GM21723 (cell line): Measurements from ENCODE around the gene CSTPP1.

Experiments
- ATAC-seq: cut with Tn5 transposase; IDR thresholded peaks from one replicate; pipeline ENCODE4 v1.9.1; 2021; ENCODE audit warnings: mild to moderate bottlenecking, moderate library complexity; ENCODE audit not compliant: unreplicated experiment

The CSTPP1 gene

DNA sequence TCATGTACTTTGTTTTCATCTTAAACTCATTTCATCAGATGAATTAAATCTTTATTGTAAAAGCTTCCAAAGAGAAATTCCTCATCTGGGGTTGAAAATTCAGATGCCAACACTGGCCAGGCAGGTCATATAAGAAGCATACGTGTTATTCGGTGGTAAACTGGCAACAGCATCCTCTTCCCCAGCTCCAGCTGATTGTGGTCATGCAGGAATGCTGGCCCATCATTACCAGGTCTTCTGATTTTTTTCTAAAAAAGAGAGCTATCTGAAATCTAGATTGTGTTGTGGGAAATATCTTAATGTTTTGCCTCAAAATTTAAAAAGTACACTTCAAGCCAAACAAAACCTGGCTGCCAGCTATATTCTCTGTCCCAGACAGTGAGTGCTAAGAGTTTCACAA is 186.5 kb downstream of the CSTPP1 start:
- no peak for ATAC-seq

GRCh38 chr11:47124675-47125074 is 188.1 kb downstream of the CSTPP1 start:
- no peak for ATAC-seq

GRCh38 chr11:47125083-47125482 is 188.5 kb downstream of the CSTPP1 start:
- ATAC-seq, result no peak

DNA sequence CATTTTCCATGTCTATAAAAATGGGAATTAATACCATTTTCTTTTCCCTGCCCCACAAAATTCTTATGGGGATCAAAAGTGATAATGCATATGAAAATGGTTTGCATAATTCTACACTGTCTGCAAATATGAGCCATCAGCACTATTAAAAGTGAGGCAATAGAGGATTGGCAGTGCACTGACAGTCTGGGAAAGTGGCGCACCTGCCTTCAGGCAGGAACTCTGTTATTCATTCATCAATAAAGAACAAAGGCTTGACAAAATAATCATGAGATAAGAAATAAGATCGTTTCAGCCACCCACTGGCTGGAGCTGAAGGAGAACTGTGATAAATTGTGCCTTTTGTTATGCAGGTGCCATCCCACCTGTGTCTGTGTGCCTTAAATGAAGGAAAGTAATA is 190.7 kb downstream of the CSTPP1 start:
- no peak for ATAC-seq

- ATAC-seq, result no peak
Observed at GRCh38 chr11:47130543-47130942, 194.0 kb downstream of the CSTPP1 start.

DNA sequence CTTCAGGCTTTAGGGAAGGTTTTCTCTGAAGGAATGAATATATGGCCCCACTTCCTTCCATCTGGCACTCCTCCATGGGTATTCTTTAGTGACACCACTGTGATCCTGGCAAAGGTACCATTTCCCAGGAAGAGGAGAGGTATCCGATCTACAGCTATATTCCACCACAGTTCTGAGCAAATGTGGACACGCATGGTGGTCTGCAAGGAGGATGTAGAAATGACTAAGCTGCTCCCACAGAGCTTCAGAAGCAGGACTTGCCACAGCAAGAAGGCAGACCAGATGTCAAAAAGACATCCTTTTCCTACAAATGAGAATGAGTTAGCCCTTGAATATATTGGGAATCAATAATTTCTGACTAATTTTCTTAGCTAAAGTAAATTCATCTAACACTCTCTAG is 194.6 kb downstream of the CSTPP1 start:
- no peak for ATAC-seq

DNA sequence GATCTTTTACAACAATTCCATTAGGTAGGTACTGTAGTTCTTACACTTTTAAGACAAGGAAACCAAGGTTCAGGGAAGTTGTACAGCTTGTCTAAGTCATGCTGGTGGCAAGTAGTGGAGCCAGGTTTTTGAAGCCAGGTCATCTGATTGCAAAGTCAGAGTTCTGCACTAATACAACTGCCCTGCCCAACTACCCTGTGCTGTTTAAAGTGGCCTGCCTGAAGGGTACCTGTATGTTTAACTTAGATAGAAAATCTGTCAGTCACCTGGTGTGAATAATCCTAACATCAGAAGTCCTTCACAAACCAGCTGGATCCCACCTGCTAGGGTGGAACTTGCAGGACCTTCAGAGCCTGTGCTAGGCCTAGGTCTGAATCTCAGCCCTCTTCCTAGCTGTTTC is 195.9 kb downstream of the CSTPP1 start:
- ATAC-seq, result no peak

DNA sequence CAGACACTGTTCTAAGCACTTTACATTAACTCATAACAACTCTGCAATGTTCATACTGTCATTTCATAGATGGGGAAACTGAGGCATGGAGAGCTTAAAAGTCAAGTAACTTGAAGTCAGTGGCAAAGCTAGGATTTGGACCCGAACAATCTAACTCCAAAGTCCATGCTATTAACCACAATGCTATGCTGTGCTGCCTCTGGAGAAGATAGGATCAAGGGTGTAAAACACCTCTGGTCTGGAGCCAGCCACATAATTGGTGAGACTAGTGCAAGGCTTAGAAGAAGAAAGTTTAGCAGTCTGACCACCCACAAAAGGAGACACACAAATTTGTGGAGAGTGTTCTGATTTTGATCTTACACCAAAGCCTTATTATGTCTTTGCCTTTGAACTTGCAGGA is 196.4 kb downstream of the CSTPP1 start:
- ATAC-seq, result no peak

GRCh38 chr11:47136327-47136726 is 199.8 kb downstream of the CSTPP1 start:
- ATAC-seq, result no peak

- no peak for ATAC-seq
Observed at GRCh38 chr11:47136921-47137320, 200.4 kb downstream of the CSTPP1 start.

DNA sequence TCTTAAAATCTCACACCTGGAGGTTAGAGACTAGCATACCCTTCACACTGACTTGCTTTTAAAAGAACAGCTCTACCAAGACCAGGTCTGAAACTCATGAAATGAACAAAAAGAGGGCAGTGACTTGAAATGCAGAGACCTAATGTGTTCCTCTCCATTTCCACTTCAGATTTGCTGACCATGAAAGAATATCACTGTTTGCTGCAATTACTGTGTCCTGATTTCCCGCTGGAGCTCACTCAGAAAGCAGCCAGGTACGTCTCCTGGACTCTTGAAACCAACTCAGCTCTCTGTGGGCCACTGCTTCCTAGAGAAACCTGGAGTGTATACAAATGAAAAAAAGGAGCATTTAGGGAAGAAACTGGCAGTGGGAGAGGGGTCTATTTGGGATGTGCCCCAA is 200.9 kb downstream of the CSTPP1 start:
- ATAC-seq, result no peak

DNA sequence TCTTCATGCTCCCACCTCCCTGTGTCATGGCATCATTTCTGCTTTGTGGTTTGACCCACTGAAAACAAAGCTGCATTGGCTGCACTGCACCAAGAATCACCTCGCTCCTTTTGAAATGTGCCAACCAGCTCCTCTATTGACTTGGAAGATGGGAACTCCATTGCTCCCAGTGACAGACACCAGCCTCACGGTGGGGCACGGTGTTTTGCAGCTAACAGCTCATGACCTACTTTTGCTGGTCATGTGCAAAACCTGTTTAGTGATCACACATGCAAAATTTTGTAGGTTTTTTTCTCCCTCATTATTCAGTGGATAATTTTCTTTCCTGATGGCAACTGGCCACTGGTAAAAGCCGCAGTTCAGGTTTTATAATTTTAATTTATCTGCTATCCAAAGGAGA is 203.3 kb downstream of the CSTPP1 start:
- no peak for ATAC-seq

DNA sequence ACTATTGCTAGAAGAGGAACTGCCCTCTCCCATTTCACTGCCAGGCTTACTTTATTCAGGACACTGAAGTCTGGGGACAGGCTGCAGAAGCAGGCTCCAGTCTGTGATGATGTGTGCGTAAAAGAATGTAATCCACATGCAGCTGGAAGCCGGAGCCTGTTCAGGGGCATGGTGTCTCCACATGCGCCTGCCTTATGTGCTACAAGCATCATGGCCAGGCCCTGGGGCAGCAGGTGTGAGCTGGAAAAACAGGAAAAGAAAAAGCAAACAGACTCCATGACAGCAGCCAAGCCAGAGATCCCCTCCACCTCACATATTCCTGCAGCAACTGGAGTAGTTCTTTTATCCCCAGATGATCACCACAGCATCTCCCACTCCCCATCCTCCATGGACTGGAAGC is 206.8 kb downstream of the CSTPP1 start:
- ATAC-seq, result no peak

GRCh38 chr11:47144541-47144940 is 208.0 kb downstream of the CSTPP1 start:
- no peak for ATAC-seq

DNA sequence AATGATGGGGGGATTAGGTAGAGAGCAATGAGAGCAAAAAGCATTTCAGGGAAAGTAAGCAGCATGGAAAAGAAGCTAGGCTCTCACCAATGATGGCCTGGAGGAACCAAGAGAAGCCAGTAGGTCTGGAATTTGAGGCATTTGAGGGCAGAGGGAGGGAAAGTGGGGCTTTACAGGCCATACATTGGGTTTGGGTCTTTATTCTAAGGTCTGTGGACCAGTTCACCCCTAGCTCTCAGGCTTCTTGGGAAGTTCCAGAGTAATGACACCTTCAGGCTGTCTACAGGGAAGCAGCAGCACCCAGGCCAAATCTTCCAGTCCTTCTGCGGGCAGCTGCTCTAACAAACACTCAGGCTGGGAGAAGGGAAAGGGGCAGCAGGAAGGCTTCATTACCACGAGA is 210.7 kb downstream of the CSTPP1 start:
- no peak for ATAC-seq

DNA sequence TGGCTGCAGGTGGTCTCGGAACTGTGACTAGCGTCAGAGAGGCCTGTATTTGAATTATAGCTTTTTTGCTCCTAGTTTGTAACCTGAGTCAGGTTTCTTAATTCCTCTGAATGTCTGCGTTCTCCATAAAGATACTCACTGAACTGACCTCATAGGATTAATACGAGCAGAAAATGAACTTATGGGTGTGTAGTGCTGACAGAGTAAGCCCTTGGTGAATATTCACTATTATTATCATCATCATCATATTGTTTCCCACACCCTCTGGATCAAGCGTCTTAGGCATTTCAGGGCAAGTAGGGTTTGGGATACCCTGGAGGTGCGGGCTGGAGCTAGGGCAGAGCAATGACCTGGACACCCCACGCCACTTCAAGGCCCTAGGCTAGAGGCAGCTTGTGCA is 211.1 kb downstream of the CSTPP1 start:
- ATAC-seq, result no peak

GRCh38 chr11:47148270-47148669 is 211.7 kb downstream of the CSTPP1 start:
- no peak for ATAC-seq

DNA sequence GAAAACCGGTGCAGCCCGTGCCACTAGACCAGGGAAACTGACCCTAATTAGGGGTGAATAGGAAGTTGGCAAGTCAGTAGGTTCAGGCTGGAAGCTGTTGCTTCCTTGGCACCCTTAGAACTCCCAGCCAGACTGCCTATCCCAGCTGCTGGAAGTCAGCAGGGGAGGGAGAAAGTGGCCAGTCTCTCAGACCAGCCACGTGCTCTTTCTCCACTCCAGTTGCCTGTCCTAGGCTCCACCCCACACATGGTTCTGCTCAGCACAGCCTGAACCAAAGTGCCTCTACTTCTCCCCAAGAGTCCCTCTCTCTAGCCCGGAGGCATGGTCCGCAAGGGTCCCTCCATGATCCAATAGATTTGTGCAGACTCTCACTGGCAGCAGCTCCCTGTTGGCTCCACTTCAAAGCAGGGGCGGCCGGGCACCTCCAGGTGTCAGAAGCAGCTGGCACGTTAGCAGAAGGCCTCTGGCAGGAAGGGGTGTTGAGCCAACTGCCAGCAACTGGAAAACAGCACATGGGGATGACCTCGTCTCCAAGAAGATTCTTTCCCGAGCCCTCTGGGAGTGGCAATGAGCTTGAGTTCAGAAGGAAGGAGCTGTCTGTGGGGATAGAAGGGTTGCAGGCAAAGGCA is 212.5 kb downstream of the CSTPP1 start:
- no peak for ATAC-seq

GRCh38 chr11:47149782-47150181 is 213.2 kb downstream of the CSTPP1 start:
- ATAC-seq, result no peak

DNA sequence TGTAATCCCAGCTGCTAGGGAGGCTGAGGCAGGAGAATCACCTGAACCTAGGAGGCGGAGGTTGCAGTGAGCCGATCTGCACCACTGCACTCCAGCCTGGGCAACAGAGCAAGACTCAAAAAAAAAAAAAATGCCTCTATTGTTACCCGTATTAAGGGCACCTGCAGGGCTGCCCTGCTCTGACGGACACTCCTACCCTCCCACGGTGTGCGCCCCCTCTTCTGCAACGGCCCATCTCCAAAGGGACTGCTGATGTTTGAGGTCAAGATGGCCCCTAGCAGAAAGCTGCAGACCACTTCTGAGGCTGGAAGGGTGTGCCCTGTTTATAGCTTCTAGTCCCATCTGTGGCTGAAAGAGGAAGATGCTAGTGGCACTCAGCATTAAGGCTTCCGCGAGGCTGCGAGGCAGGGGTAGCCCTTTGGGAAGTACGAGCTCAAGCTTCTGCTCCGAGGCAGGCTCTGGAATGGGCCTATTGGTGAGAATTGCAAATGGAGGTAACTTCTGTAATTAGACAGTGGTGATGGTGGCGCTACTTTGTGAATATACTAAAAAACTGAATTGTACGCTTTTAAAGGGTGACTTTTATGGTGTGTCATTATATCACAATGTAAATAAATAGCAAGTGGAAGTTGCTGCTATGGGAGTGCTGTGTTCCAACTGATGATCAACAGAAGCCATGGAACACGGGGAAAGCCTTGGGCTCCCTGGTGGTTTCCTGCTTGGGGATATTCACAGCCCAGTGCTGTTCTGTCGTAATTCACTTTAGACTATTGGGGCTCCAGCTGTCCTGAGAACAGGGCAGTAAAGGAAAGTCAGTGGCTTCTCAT is 215.8 kb downstream of the CSTPP1 start:
- ATAC-seq, result no peak

DNA sequence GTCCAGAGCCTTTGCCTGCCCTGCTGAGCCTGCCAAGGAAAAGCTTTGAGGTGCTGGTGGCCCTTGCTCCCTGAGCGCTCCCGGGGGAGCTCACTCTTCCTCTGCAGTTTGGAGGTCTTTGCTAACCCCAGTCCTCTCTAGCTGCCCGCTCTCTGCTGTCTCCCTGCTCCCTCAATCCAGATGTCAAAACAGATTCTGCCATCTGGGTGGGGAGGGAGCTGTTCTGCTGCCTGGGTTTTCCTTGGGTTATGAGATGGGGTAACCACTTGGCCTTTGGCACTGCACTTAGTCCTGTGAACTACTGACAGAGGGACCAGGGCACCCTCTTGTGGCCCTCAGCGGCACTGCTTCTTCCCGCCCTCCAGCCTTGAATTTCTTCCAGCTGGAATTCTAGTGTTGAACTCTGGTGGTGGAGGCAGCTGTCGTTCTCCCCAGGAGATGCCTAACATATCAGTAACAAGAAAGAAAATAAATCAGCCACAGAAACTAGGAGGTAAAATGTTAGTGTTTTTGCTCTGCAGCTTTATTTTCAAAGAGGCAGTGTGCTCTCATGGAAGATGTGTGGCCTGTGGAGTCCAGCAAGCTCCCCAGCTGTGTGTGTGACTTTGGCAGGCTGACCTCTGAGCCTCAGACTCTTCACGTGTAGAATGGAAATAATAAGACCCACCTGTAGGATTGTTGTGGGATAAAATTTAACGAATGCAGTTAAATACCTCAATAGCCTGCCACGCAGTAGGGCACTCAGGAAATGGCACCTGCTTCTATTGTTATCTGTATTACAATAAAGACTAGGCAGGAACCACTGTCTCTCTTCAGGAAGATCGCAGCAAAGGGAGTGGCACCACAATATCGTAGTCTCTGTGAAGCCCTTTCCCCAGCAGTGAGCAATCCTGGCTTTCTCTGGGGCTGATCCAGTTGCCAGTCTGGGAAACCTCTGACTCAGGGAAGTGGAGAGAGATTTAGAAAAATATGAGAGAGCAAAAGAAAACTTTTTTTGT is 216.7 kb downstream of the CSTPP1 start:
- no peak for ATAC-seq
